ENCODE data around the gene ATP5ME.
"Not testable (repeated sequence)": the region's sequence is repeated elsewhere in the genome, so short reads cannot be mapped to it uniquely, and the experiment has no call there.

ATP5ME gene

GRCh38 chr4:683247-683897 lies 9.3 kb upstream of the ATP5ME start:
- no peak for DNase-seq

- DNase-seq: no peak
Observed at GRCh38 chr4:682490-683172, 8.6 kb upstream of the ATP5ME start.

GRCh38 chr4:681736-682451 lies 7.8 kb upstream of the ATP5ME start:
- no peak for DNase-seq

- DNase-seq: peak; percentile 35
Observed at GRCh38 chr4:680928-681645, 7.0 kb upstream of the ATP5ME start.

- no peak for DNase-seq
Observed at GRCh38 chr4:680551-680927, 6.5 kb upstream of the ATP5ME start.

- DNase-seq: no peak
Observed at GRCh38 chr4:680091-680490, 6.0 kb upstream of the ATP5ME start.

GRCh38 chr4:679629-680028 lies 5.6 kb upstream of the ATP5ME start:
- DNase-seq: no peak

- DNase-seq: no peak
Observed at GRCh38 chr4:679104-679481, 5.0 kb upstream of the ATP5ME start.

- DNase-seq: no peak
Observed at GRCh38 chr4:678331-679103, 4.4 kb upstream of the ATP5ME start.

GRCh38 chr4:677431-678293 lies 3.6 kb upstream of the ATP5ME start:
- DNase-seq: no peak

GRCh38 chr4:676871-677235 lies 2.8 kb upstream of the ATP5ME start:
- no peak for DNase-seq

- no peak for DNase-seq
Observed at GRCh38 chr4:675980-676870, 2.1 kb upstream of the ATP5ME start.

GRCh38 chr4:675036-675882 lies 1.2 kb upstream of the ATP5ME start:
- DNase-seq: no peak

- DNase-seq: no peak
Observed at GRCh38 chr4:673349-674091, 556 bp downstream of the ATP5ME start.

- DNase-seq: no peak
Observed at GRCh38 chr4:671769-672168, 2.3 kb downstream of the ATP5ME start.

GRCh38 chr4:669806-670559 lies 4.1 kb downstream of the ATP5ME start:
- DNase-seq: not testable (repeated sequence)

- not testable (repeated sequence) for DNase-seq
Observed at GRCh38 chr4:668219-668618, 5.9 kb downstream of the ATP5ME start.

GRCh38 chr4:667545-667925 lies 6.5 kb downstream of the ATP5ME start:
- no peak for DNase-seq

All from fibroblast of skin of right biceps (primary cell).